ENCODE results near the gene GABRG3. TPM values are rescaled to one million over a fixed set of nuclear protein-coding genes. Genes with fewer than 3 reads are reported as not detected.

GABRG3 gene
- total RNA-seq, 1 experiment from 2014 or later: not detected

DNA sequence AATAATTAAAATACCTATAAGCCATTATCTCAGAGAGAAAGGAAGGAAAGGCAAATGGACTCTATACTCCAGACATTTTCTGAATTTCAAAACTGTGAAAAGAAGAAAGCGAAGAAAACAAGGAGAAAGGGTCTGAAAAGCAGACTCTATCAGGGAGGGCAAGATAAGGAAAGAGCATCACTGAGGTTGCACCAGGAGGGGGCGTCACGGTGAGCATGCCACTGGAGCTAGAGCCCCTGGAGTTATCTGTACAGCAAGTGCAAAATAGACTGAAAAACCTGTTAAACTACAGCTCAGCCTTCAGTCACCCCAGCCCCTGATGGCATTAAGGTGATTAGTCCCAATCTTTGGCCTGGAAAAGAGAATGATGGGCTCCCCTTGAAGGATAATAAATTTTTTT, 514.3 kb downstream of the GABRG3 start:
- Histone ChIP-seq H3K79me2 (ENCODE audit: insufficient read depth, low read length) (no peaks in the 10 kb centered on the region), H3K9ac (ENCODE audit: low read length) (no peak overlapping the region), H3K27me3 (ENCODE audit: insufficient read depth, low read length) (no peaks in the 10 kb centered on the region), H3K4me2 (ENCODE audit: low read length) (no peak overlapping the region), H3K36me3 (ENCODE audit: control insufficient read depth in 1 of 2, insufficient read depth in 2 of 2, low read length in 2 of 2) (no peaks in the 10 kb centered on the region), H3K4me1 (ENCODE audit: control insufficient read depth in 1 of 2, insufficient read depth in 2 of 2, low read length in 2 of 2) (no peaks in the 10 kb centered on the region), H3K9me3 (ENCODE audit: control insufficient read depth in 1 of 2, insufficient read depth in 1 of 2, low read depth in 1 of 2, low read length in 2 of 2) (peaks cover 6 to 28% of the 10 kb centered on the region in 2 experiments; a peak in 2 of 4 replicates), H4K20me1 (ENCODE audit: insufficient read depth) (no peaks in the 10 kb centered on the region), H3K27ac (ENCODE audit: low read depth, low read length) (no peak overlapping the region), H3K9me2 (ENCODE audit: insufficient read depth) (no peaks in the 10 kb centered on the region), H2AFZ (ENCODE audit: low read depth, low read length, poor library complexity, severe bottlenecking) (no peak overlapping the region), H3K4me3 (replicated peaks in 1 of 2; ENCODE audit: low read depth in 1 of 2, low read length in 2 of 2) (no peak overlapping the region)
- DNase-seq (ENCODE audit: low read depth, low spot score) (no peak), ATAC-seq (no peak)
- intact Hi-C loops (cut with micrococcal nuclease): no loop called here
- ChIA-PET RAD21 (ENCODE audit: low non-redundant PET in 1 of 2, low total read pairs in 2 of 2, uncharacterized antibody in 2 of 2, unreplicated experiment in 2 of 2) (no interaction called here), CTCF (no interaction called here), POLR2A (no interaction called here)
- no TSS peak for BruUV-seq (replicated peaks)
- no peak for TF ChIP-seq TCF7L2 (IDR thresholded peaks at IDR 0.05; ENCODE audit: borderline replicate concordance, extremely low read depth, insufficient read depth, insufficient read length)
- TF ChIP-seq JUND (IDR thresholded peaks at IDR 0.05): no peak
- TF ChIP-seq, protein P1, sequence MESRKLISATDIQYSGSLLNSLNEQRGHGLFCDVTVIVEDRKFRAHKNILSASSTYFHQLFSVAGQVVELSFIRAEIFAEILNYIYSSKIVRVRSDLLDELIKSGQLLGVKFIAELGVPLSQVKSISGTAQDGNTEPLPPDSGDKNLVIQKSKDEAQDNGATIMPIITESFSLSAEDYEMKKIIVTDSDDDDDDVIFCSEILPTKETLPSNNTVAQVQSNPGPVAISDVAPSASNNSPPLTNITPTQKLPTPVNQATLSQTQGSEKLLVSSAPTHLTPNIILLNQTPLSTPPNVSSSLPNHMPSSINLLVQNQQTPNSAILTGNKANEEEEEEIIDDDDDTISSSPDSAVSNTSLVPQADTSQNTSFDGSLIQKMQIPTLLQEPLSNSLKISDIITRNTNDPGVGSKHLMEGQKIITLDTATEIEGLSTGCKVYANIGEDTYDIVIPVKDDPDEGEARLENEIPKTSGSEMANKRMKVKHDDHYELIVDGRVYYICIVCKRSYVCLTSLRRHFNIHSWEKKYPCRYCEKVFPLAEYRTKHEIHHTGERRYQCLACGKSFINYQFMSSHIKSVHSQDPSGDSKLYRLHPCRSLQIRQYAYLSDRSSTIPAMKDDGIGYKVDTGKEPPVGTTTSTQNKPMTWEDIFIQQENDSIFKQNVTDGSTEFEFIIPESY (IDR thresholded peaks at IDR 0.05; ENCODE audit: extremely low read depth, insufficient replicate concordance, low read length): no peak
- no peak for TF ChIP-seq YY1 (IDR thresholded peaks at IDR 0.05; ENCODE audit: extremely low read depth, insufficient replicate concordance, low read depth, low read length)
- TF ChIP-seq EGR1 (IDR thresholded peaks at IDR 0.05; ENCODE audit: low read depth): no peak
- TF ChIP-seq EZH2phosphoT487 (IDR thresholded peaks at IDR 0.05; ENCODE audit: borderline replicate concordance): no peak
- TF ChIP-seq ELF1 (IDR thresholded peaks at IDR 0.05; ENCODE audit: borderline replicate concordance, low read depth): no peak
- TF ChIP-seq FOSL1 (IDR thresholded peaks at IDR 0.05; ENCODE audit: low read depth): no peak
- no peak for TF ChIP-seq SP1 (IDR thresholded peaks at IDR 0.05; ENCODE audit: low read depth)
- TF ChIP-seq, protein P2, sequence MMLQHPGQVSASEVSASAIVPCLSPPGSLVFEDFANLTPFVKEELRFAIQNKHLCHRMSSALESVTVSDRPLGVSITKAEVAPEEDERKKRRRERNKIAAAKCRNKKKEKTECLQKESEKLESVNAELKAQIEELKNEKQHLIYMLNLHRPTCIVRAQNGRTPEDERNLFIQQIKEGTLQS (IDR thresholded peaks at IDR 0.05): no peak
- TF ChIP-seq CBX3 (IDR thresholded peaks at IDR 0.05; ENCODE audit: low read depth): no peak
- no peak for TF ChIP-seq CEBPB (IDR thresholded peaks at IDR 0.05; ENCODE audit: low read depth)
- TF ChIP-seq SRF (IDR thresholded peaks at IDR 0.05; ENCODE audit: low read depth): no peak
- no peak for TF ChIP-seq EZH2 (IDR thresholded peaks at IDR 0.05)
- no peak for TF ChIP-seq ZFX (IDR thresholded peaks at IDR 0.05)
- no peak for TF ChIP-seq POLR2AphosphoS5 (IDR thresholded peaks at IDR 0.05; ENCODE audit: low read depth, low read length)
- TF ChIP-seq, protein P3, sequence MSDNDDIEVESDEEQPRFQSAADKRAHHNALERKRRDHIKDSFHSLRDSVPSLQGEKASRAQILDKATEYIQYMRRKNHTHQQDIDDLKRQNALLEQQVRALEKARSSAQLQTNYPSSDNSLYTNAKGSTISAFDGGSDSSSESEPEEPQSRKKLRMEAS (IDR thresholded peaks at IDR 0.05): no peak
- TF ChIP-seq, protein P4, sequence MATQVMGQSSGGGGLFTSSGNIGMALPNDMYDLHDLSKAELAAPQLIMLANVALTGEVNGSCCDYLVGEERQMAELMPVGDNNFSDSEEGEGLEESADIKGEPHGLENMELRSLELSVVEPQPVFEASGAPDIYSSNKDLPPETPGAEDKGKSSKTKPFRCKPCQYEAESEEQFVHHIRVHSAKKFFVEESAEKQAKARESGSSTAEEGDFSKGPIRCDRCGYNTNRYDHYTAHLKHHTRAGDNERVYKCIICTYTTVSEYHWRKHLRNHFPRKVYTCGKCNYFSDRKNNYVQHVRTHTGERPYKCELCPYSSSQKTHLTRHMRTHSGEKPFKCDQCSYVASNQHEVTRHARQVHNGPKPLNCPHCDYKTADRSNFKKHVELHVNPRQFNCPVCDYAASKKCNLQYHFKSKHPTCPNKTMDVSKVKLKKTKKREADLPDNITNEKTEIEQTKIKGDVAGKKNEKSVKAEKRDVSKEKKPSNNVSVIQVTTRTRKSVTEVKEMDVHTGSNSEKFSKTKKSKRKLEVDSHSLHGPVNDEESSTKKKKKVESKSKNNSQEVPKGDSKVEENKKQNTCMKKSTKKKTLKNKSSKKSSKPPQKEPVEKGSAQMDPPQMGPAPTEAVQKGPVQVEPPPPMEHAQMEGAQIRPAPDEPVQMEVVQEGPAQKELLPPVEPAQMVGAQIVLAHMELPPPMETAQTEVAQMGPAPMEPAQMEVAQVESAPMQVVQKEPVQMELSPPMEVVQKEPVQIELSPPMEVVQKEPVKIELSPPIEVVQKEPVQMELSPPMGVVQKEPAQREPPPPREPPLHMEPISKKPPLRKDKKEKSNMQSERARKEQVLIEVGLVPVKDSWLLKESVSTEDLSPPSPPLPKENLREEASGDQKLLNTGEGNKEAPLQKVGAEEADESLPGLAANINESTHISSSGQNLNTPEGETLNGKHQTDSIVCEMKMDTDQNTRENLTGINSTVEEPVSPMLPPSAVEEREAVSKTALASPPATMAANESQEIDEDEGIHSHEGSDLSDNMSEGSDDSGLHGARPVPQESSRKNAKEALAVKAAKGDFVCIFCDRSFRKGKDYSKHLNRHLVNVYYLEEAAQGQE (IDR thresholded peaks at IDR 0.05; ENCODE audit: low read depth): no peak

Data from HCT116 (cell line).